Measurements from ENCODE around the gene OR2A2.

OR2A2 gene

GRCh38 chr7:144086730-144087129 is 22.7 kb upstream of the OR2A2 start:
- DNase-seq (ENCODE audit: low spot score) = no peak
- TF ChIP-seq, protein P1, sequence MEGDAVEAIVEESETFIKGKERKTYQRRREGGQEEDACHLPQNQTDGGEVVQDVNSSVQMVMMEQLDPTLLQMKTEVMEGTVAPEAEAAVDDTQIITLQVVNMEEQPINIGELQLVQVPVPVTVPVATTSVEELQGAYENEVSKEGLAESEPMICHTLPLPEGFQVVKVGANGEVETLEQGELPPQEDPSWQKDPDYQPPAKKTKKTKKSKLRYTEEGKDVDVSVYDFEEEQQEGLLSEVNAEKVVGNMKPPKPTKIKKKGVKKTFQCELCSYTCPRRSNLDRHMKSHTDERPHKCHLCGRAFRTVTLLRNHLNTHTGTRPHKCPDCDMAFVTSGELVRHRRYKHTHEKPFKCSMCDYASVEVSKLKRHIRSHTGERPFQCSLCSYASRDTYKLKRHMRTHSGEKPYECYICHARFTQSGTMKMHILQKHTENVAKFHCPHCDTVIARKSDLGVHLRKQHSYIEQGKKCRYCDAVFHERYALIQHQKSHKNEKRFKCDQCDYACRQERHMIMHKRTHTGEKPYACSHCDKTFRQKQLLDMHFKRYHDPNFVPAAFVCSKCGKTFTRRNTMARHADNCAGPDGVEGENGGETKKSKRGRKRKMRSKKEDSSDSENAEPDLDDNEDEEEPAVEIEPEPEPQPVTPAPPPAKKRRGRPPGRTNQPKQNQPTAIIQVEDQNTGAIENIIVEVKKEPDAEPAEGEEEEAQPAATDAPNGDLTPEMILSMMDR (IDR thresholded peaks at IDR 0.05; ENCODE audit: borderline replicate concordance, control extremely low read depth, extremely low read depth, insufficient read depth, missing control alignments) = no peak
- in situ Hi-C loops (cut with MboI; ENCODE audit: low sequenced_read_pairs, unreplicated experiment) = no loop called here

DNA sequence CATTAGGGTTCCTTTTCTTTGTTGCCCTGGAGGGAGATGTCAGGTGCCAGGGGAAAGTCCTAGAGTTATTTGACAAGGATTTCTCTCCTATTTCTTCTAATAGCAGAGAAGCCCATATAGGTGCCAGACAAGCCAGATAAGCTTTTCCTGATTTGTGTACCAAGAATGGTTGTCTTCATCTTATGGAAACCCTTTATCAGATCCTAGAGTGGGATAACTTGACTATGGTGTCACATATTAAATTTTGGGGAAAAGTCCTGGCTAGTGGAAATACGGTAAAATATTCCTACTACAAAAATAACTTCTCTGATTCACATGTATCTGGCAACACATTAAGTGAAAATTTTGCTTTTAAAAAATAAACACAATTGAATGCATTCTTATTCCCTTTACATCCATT is 22.2 kb upstream of the OR2A2 start:
- TF ChIP-seq, protein P1 (IDR thresholded peaks at IDR 0.05; ENCODE audit: borderline replicate concordance, control extremely low read depth, extremely low read depth, insufficient read depth, missing control alignments) = no peak
- no peak for DNase-seq (ENCODE audit: low spot score)
- in situ Hi-C loops (cut with MboI; ENCODE audit: low sequenced_read_pairs, unreplicated experiment) = no loop called here

DNA sequence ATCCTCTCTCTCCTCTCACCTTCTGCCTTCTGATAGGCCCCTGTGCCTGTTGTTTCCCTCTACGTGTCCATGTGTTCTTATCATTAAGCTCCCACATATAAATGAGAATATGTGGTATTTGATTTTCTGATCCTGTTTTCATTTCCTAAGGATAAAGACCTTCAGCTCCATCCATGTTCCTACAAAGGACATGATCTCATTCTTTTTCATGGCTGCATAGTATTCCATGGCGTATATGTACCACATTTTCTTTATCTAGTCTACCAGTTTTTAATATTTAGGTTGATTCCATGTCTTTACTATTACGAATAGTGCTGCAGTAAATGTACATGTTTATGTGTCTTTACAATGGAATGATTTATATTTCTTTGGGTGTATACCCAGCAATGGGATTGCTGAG is 18.7 kb upstream of the OR2A2 start:
- TF ChIP-seq, protein P1 (IDR thresholded peaks at IDR 0.05; ENCODE audit: borderline replicate concordance, control extremely low read depth, extremely low read depth, insufficient read depth, missing control alignments) = no peak
- in situ Hi-C loops (cut with MboI; ENCODE audit: low sequenced_read_pairs, unreplicated experiment) = no loop called here

GRCh38 chr7:144098776-144099175 is 10.6 kb upstream of the OR2A2 start:
- TF ChIP-seq, protein P1 (IDR thresholded peaks at IDR 0.05; ENCODE audit: borderline replicate concordance, control extremely low read depth, extremely low read depth, insufficient read depth, missing control alignments) = no peak
- no peak for DNase-seq (ENCODE audit: low spot score)
- in situ Hi-C loops (cut with MboI; ENCODE audit: low sequenced_read_pairs, unreplicated experiment) = no loop called here

More for the DNA sequence above, 18.7 kb upstream of the OR2A2 start:
- no peak for DNase-seq (ENCODE audit: low spot score)

DNA sequence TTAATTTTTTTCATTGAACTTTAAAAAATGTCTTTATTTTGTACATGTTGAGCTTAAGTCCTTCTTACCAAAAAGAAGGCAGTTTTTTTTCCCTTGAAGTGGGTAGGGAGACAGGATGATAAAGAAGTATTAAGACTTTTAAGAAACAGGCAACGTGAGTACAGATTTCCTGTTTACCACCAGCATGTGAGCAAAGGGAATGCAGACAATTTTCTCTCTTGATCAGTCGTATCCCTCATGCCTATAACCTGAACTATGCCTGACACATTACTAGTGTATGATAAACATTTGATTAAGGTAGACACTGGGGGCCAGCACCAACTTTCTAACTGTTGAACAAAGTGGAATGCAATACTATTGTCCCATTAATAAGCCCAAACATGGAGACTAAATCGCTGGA is 8.8 kb upstream of the OR2A2 start:
- TF ChIP-seq, protein P1 (IDR thresholded peaks at IDR 0.05; ENCODE audit: borderline replicate concordance, control extremely low read depth, extremely low read depth, insufficient read depth, missing control alignments) = no peak
- in situ Hi-C loops (cut with MboI; ENCODE audit: low sequenced_read_pairs, unreplicated experiment) = no loop called here
- no peak for DNase-seq (ENCODE audit: low spot score)

GRCh38 chr7:144102041-144102440 is 7.3 kb upstream of the OR2A2 start:
- TF ChIP-seq, protein P1 (IDR thresholded peaks at IDR 0.05; ENCODE audit: borderline replicate concordance, control extremely low read depth, extremely low read depth, insufficient read depth, missing control alignments) = no peak
- in situ Hi-C loops (cut with MboI; ENCODE audit: low sequenced_read_pairs, unreplicated experiment) = no loop called here
- DNase-seq (ENCODE audit: low spot score) = no peak

- DNase-seq (ENCODE audit: low spot score) = no peak
- TF ChIP-seq, protein P1 (IDR thresholded peaks at IDR 0.05; ENCODE audit: borderline replicate concordance, control extremely low read depth, extremely low read depth, insufficient read depth, missing control alignments) = no peak
- in situ Hi-C loops (cut with MboI; ENCODE audit: low sequenced_read_pairs, unreplicated experiment) = no loop called here
Measured at GRCh38 chr7:144105211-144105610, 4.2 kb upstream of the OR2A2 start.
